PC-9 (cell line): Measurements from ENCODE around the gene FAM98C. TPM values are rescaled to one million over a fixed set of nuclear protein-coding genes. Genes with fewer than 3 reads are reported as not detected.

Experiments used
- BruUV-seq: library from RNA; stranded (reverse); fragments of 400-500 nt; replicated peaks from 2 replicates; lab custom pipeline; 2021; lab: Mats Ljungman, UMichigan
- CTCF ChIA-PET: fragments of 300-600 bp; sonication (Branson Sonifier 250); formaldehyde crosslinking; loops from one replicate; lab custom pipeline; 2022; ENCODE audit warnings: antibody characterized with exemption; lab: Charles Lee
- POLR2A ChIA-PET: fragments of 300-600 bp; sonication (Branson Sonifier 250); formaldehyde crosslinking; loops from one replicate; lab custom pipeline; 2022; ENCODE audit warnings: antibody characterized with exemption; ENCODE audit not compliant: unreplicated experiment; lab: Charles Lee
- DNase-seq, 2 experiments: peaks; one replicate each; pipeline versions ENCODE4 v3.0.0 to v3.0.0-alpha.2; 2015 to 2022; ENCODE audit warnings: mixed read lengths in 1 of 2
- H2AFZ ChIP-seq: fragments of 200-600 bp; sonication (generic); 2 replicates; pipeline ENCODE4 v1.8.1; 2017; ENCODE audit warnings: antibody characterized with exemption
- H3F3A ChIP-seq: fragments of 200-600 bp; sonication (generic); 2 replicates; pipeline ENCODE4 v1.8.1; 2017; ENCODE audit warnings: antibody characterized with exemption, mild to moderate bottlenecking, low read depth; ENCODE audit not compliant: insufficient read depth
- H3K27ac ChIP-seq: fragments of 200-600 bp; sonication (generic); 2 replicates; pipeline ENCODE4 v1.6.1; 2016; ENCODE audit warnings: mixed run types
- H3K27me3 ChIP-seq: fragments of 200-600 bp; sonication (generic); 2 replicates; pipeline ENCODE4 v1.6.1; 2016; ENCODE audit warnings: low read depth, mixed run types; ENCODE audit not compliant: insufficient read depth
- H3K36me3 ChIP-seq: fragments of 200-600 bp; sonication (generic); 2 replicates; pipeline ENCODE4 v1.6.1; 2016; ENCODE audit warnings: low read depth, mixed run types
- H3K4me1 ChIP-seq: fragments of 200-600 bp; sonication (generic); replicated peaks from 2 replicates; pipeline ENCODE4 v1.6.1; 2016; ENCODE audit warnings: mixed run types; ENCODE audit not compliant: insufficient read depth
- H3K4me2 ChIP-seq: fragments of 200-600 bp; sonication (generic); 2 replicates; pipeline ENCODE4 v1.6.1; 2017; ENCODE audit warnings: mixed run types
- H3K4me3 ChIP-seq: fragments of 200-600 bp; sonication (generic); 2 replicates; pipeline ENCODE4 v1.6.1; 2016; ENCODE audit warnings: mixed run types
- H3K79me2 ChIP-seq: fragments of 200-600 bp; sonication (generic); 2 replicates; pipeline ENCODE4 v1.6.1; 2017; ENCODE audit warnings: low read depth, mixed run types
- H3K9me2 ChIP-seq: fragments of 200-600 bp; sonication (generic); 2 replicates; pipeline ENCODE4 v1.8.1; 2017; ENCODE audit warnings: mild to moderate bottlenecking; ENCODE audit not compliant: insufficient read depth
- H3K9me3 ChIP-seq: fragments of 200-600 bp; sonication (generic); 2 replicates; pipeline ENCODE4 v1.8.1; 2016; ENCODE audit warnings: low read depth; ENCODE audit not compliant: insufficient read depth
- H4K20me1 ChIP-seq: fragments of 200-600 bp; sonication (generic); 2 replicates; pipeline ENCODE4 v1.8.1; 2017; ENCODE audit not compliant: insufficient read depth
- CTCF ChIP-seq: fragments of 200-600 bp; sonication (generic); conservative IDR thresholded peaks from 2 replicates; pipeline ENCODE4 v1.6.1; 2017; ENCODE audit warnings: mixed run types, antibody characterized with exemption, mild to moderate bottlenecking, moderate library complexity
- EZH2 ChIP-seq: fragments of 200-600 bp; sonication (generic); IDR thresholded peaks from 2 replicates; pipeline ENCODE4 v1.8.0; 2017; ENCODE audit warnings: antibody characterized with exemption, low read depth
- intact Hi-C: fragments of 100-400 bp; cut with micrococcal nuclease; formaldehyde crosslinking; loops from one replicate; pipeline ENCODE4 v1.10.0; 2022; ENCODE audit not compliant: unreplicated experiment
- total RNA-seq: library from RNA; stranded (reverse); gene quantifications from 2 replicates; pipeline ENCODE4 v1.2.3, GENCODE V29; 2021

The FAM98C gene
- total RNA-seq, 1 experiment from 2014 or later: 15.8 TPM

- TF ChIP-seq CTCF: no peak
- TF ChIP-seq EZH2: no peak
- Histone ChIP-seq H3K4me1 (peaks cover 7% of the 10 kb centered on the region; the same call in 1 of the 2 replicates), H3K79me2 (no peaks in the 10 kb centered on the region), H3F3A (peaks cover 5% of the 10 kb centered on the region), H3K9me2 (no peaks in the 10 kb centered on the region), H2AFZ (no peak overlapping the region), H3K4me3 (no peak overlapping the region), H3K27me3 (0 out of 2 replicates have a peak, but pooled peaks cover 4% of the 10 kb centered on the region), H3K27ac (no peak overlapping the region), H4K20me1 (no peaks in the 10 kb centered on the region), H3K4me2 (no peak overlapping the region), H3K9me3 (no peaks in the 10 kb centered on the region), H3K36me3 (no peaks in the 10 kb centered on the region)
- intact Hi-C loops: no loop called here
- ChIA-PET CTCF (no interaction called here), POLR2A (no interaction called here)
- DNase-seq: no peak
- no TSS peak for BruUV-seq
These were observed 33.3 kb upstream of the FAM98C start for GRCh38 chr19:38369584-38369983.

- Histone ChIP-seq H3F3A (peaks cover 5% of the 10 kb centered on the region), H3K4me1 (peaks cover 7% of the 10 kb centered on the region; the same call in 1 of the 2 replicates), H3K9me3 (no peaks in the 10 kb centered on the region), H3K79me2 (peaks cover 5% of the 10 kb centered on the region), H4K20me1 (no peaks in the 10 kb centered on the region), H3K27ac (no peak overlapping the region), H3K36me3 (no peaks in the 10 kb centered on the region), H3K9me2 (no peaks in the 10 kb centered on the region), H3K4me2 (no peak overlapping the region), H2AFZ (no peak overlapping the region), H3K4me3 (no peak overlapping the region), H3K27me3 (no peaks in the 10 kb centered on the region)
- no TSS peak for BruUV-seq
- POLR2A ChIA-PET: interaction anchor here (0.8 kb wide), 1 partner anchor 93 kb away, joined by 5 read pairs; no protein-coding TSS in a partner anchor
- TF ChIP-seq CTCF: no peak
- no peak for TF ChIP-seq EZH2
- intact Hi-C loops: no loop called here
- CTCF ChIA-PET: no interaction called here
- no peak for DNase-seq
These were observed 32.6 kb upstream of the FAM98C start for GRCh38 chr19:38370299-38370698.

GRCh38 chr19:38371081-38371480 lies 31.8 kb upstream of the FAM98C start:
- peaks cover 5% of the 10 kb centered on the region for H3F3A ChIP-seq
- H3K9me3 ChIP-seq: no peaks in the 10 kb centered on the region
- intact Hi-C loops: no loop called here
- no peak overlapping the region for H3K27ac ChIP-seq
- no TSS peak for BruUV-seq
- DNase-seq: no peak
- TF ChIP-seq CTCF (no peak), EZH2 (no peak)
- H4K20me1 ChIP-seq: no peaks in the 10 kb centered on the region
- CTCF ChIA-PET: no interaction called here
- H3K4me1 ChIP-seq: peaks cover 13% of the 10 kb centered on the region
- H3K79me2 ChIP-seq: peaks cover 13% of the 10 kb centered on the region
- H3K4me2 ChIP-seq: no peak overlapping the region
- H3K4me3 ChIP-seq: no peak overlapping the region
- H3K36me3 ChIP-seq: no peaks in the 10 kb centered on the region
- no peaks in the 10 kb centered on the region for H3K9me2 ChIP-seq
- H2AFZ ChIP-seq: no peak overlapping the region
- H3K27me3 ChIP-seq: no peaks in the 10 kb centered on the region
- POLR2A ChIA-PET: no interaction called here
